HG03095 (cell line): ENCODE results near the gene RBPJ.

Experiments used
- ATAC-seq: cut with Tn5 transposase; IDR thresholded peaks from one replicate; pipeline ENCODE4 v1.9.1; 2021; ENCODE audit warnings: moderate library complexity; ENCODE audit not compliant: unreplicated experiment

Gene RBPJ

GRCh38 chr4:26320538-26321372 lies at the start of gene RBPJ:
Gene RBPJ (plus strand): TSS chr4:26321014. CDS start chr4:26321029, 15 bp downstream.
- ATAC-seq: peak; percentile 22

- no peak for ATAC-seq
Observed at GRCh38 chr4:26271703-26272102, 49.1 kb upstream of the RBPJ start.

- ATAC-seq: no peak
Observed at GRCh38 chr4:26272654-26273615, 47.9 kb upstream of the RBPJ start.

- ATAC-seq: no peak
Observed at GRCh38 chr4:26273616-26273980, 47.2 kb upstream of the RBPJ start.

- ATAC-seq: no peak
Observed at GRCh38 chr4:26275281-26275680, 45.5 kb upstream of the RBPJ start.

- ATAC-seq: no peak
Observed at GRCh38 chr4:26279446-26279845, 41.4 kb upstream of the RBPJ start.

GRCh38 chr4:26281881-26282280 lies 38.9 kb upstream of the RBPJ start:
- ATAC-seq: no peak

- ATAC-seq: no peak
Observed at GRCh38 chr4:26284536-26284935, 36.3 kb upstream of the RBPJ start.

GRCh38 chr4:26285272-26285671 lies 35.5 kb upstream of the RBPJ start:
- no peak for ATAC-seq

- ATAC-seq: no peak
Observed at GRCh38 chr4:26287756-26288155, 33.1 kb upstream of the RBPJ start.

- ATAC-seq: peak; percentile 79
Observed at GRCh38 chr4:26288355-26288909, 32.4 kb upstream of the RBPJ start.

GRCh38 chr4:26289401-26289800 lies 31.4 kb upstream of the RBPJ start:
- ATAC-seq: no peak

GRCh38 chr4:26290321-26290720 lies 30.5 kb upstream of the RBPJ start:
- ATAC-seq: no peak

- no peak for ATAC-seq
Observed at GRCh38 chr4:26294904-26295303, 25.9 kb upstream of the RBPJ start.

GRCh38 chr4:26296021-26296420 lies 24.8 kb upstream of the RBPJ start:
- no peak for ATAC-seq

GRCh38 chr4:26296514-26296913 lies 24.3 kb upstream of the RBPJ start:
- ATAC-seq: no peak

- ATAC-seq: no peak
Observed at GRCh38 chr4:26297219-26297618, 23.6 kb upstream of the RBPJ start.

GRCh38 chr4:26298198-26298947 lies 22.4 kb upstream of the RBPJ start:
- no peak for ATAC-seq

- ATAC-seq: peak; percentile 69
Observed at GRCh38 chr4:26299254-26299882, 21.4 kb upstream of the RBPJ start.
